Hepatocyte (in vitro differentiated cells): ENCODE measurements around the gene RNU1-1.

Source experiments
- EZH2 ChIP-seq: fragments of 200-600 bp; sonication (generic); IDR thresholded peaks from 2 replicates; pipeline ENCODE4 v1.6.1; 2016; ENCODE audit warnings: antibody characterized with exemption, mild to moderate bottlenecking, borderline replicate concordance
- TF ChIP-seq, protein P1 (sequence below): fragments of 200-600 bp; sonication (generic); IDR thresholded peaks from 2 replicates; pipeline ENCODE4 v1.5.1; 2016; ENCODE audit warnings: antibody characterized with exemption, mild to moderate bottlenecking; ENCODE audit not compliant: poor library complexity

GRCh38 chr1:16521288-16521583 lies 7.2 kb upstream of the RNU1-1 start:
- TF ChIP-seq, protein P1, sequence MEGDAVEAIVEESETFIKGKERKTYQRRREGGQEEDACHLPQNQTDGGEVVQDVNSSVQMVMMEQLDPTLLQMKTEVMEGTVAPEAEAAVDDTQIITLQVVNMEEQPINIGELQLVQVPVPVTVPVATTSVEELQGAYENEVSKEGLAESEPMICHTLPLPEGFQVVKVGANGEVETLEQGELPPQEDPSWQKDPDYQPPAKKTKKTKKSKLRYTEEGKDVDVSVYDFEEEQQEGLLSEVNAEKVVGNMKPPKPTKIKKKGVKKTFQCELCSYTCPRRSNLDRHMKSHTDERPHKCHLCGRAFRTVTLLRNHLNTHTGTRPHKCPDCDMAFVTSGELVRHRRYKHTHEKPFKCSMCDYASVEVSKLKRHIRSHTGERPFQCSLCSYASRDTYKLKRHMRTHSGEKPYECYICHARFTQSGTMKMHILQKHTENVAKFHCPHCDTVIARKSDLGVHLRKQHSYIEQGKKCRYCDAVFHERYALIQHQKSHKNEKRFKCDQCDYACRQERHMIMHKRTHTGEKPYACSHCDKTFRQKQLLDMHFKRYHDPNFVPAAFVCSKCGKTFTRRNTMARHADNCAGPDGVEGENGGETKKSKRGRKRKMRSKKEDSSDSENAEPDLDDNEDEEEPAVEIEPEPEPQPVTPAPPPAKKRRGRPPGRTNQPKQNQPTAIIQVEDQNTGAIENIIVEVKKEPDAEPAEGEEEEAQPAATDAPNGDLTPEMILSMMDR: no peak
- TF ChIP-seq EZH2: no peak
